Natural killer cell (primary cell): ENCODE results near the gene FNBP1. TPM values are rescaled to one million over a fixed set of nuclear protein-coding genes. Genes with fewer than 3 reads are reported as not detected.

Experiments
- ATAC-seq, 3 donors: fragments of 150-1000 bp in 2 of 3; fragments of 200-7000 bp in 1 of 3; cut with Tn5 transposase; 1 replicate in 1 of 3; 2 replicates in 2 of 3; pipeline ENCODE4 v1.10.0; 2021; ENCODE audit warnings: mild to moderate bottlenecking in 2 of 3, moderate library complexity in 2 of 3
- DNase-seq, 2 donors: peaks; one replicate each; pipeline versions ENCODE4 v3.0.0 to v3.0.0-alpha.2; 2013 to 2021; ENCODE audit warnings: mixed read lengths in 1 of 2
- H3K27ac ChIP-seq: one replicate; pipeline ENCODE4 v1.5.1; 2013; ENCODE audit warnings: mild to moderate bottlenecking, low read length
- H3K27me3 ChIP-seq: one replicate; pipeline ENCODE4 v1.6.1; 2013; ENCODE audit warnings: low read length; ENCODE audit not compliant: control insufficient read depth, insufficient read depth
- H3K36me3 ChIP-seq: one replicate; pipeline ENCODE4 v1.6.1; 2013; ENCODE audit warnings: low read length; ENCODE audit not compliant: control insufficient read depth, insufficient read depth
- H3K4me1 ChIP-seq: one replicate; pipeline ENCODE4 v1.6.1; 2013; ENCODE audit warnings: low read length; ENCODE audit not compliant: control insufficient read depth, insufficient read depth
- H3K4me3 ChIP-seq: one replicate; pipeline ENCODE4 v1.5.1; 2013; ENCODE audit warnings: low read length
- H3K9me3 ChIP-seq: one replicate; pipeline ENCODE4 v1.6.1; 2013; ENCODE audit warnings: low read length; ENCODE audit not compliant: control insufficient read depth, insufficient read depth
- H3K27ac Mint-ChIP-seq, 2 donors: one replicate each; pipeline ENCODE4 v1.8.0; 2022; ENCODE audit warnings: mild to moderate bottlenecking in 2 of 2, mixed read lengths in 2 of 2, moderate library complexity in 1 of 2
- H3K27me3 Mint-ChIP-seq, 2 donors: one replicate each; pipeline ENCODE4 v1.8.0; 2022; ENCODE audit warnings: low read depth in 2 of 2, mixed read lengths in 2 of 2
- H3K36me3 Mint-ChIP-seq: one replicate; pipeline ENCODE4 v1.8.0; 2022; ENCODE audit warnings: mixed read lengths
- H3K4me1 Mint-ChIP-seq, 2 donors: one replicate each; pipeline ENCODE4 v1.8.0; 2022; ENCODE audit warnings: mixed read lengths in 2 of 2
- H3K4me3 Mint-ChIP-seq: one replicate; pipeline ENCODE4 v1.8.0; 2022; ENCODE audit warnings: mild to moderate bottlenecking, moderate library complexity, mixed read lengths
- H3K9me3 Mint-ChIP-seq, 2 donors: one replicate each; pipeline ENCODE4 v1.8.0; 2022; ENCODE audit warnings: mixed read lengths in 2 of 2
- CTCF ChIP-seq: fragments of 200-600 bp; IDR thresholded peaks from one replicate; pipeline ENCODE4 v1.8.0; 2022; ENCODE audit warnings: antibody characterized with exemption
- WGBS: methylation state at CpG from one replicate; pipeline ENCODE4 v1.1.7; 2013; ENCODE audit warnings: missing lambda C conversion rate; ENCODE audit not compliant: insufficient coverage; 5-methylcytosine and 5-hydroxymethylcytosine counted together
- intact Hi-C: fragments of 100-400 bp; cut with micrococcal nuclease; formaldehyde crosslinking; loops from one replicate; pipeline ENCODE4 v1.14.2; 2022
- total RNA-seq, 4 donors: library from RNA; stranded (reverse); fragments of 120-200 nt in 1 of 4; gene quantifications; one replicate each; pipeline versions ENCODE4 v1.2.3 to v1.2.4, GENCODE V29; 2013 to 2022

The FNBP1 gene
- total RNA-seq, 3 donors from 2014 or later (not counting 1 experiment from before 2014, with no cell fraction given) = 177 to 209 (median 203) TPM

GRCh38 chr9:130060296-130060695, 17.3 kb upstream of the FNBP1 start:
- Histone ChIP-seq H3K27ac (no peak overlapping the region), H3K4me1 (peaks cover 7% of the 10 kb centered on the region), H3K9me3 (no peaks in the 10 kb centered on the region), H3K36me3 (peaks cover 2% of the 10 kb centered on the region), H3K27me3 (no peaks in the 10 kb centered on the region), H3K4me3 (no peak overlapping the region)
- ATAC-seq = no peak
- no peaks in the 10 kb centered on the region for H3K27me3 Mint-ChIP-seq
- H3K36me3 Mint-ChIP-seq = no peaks in the 10 kb centered on the region
- intact Hi-C loops = no loop called here
- no peaks in the 10 kb centered on the region for H3K9me3 Mint-ChIP-seq
- H3K4me1 Mint-ChIP-seq = peaks cover 16 to 21% of the 10 kb centered on the region in 2 donors
- no peak overlapping the region for H3K27ac Mint-ChIP-seq
- no peak for DNase-seq
- H3K4me3 Mint-ChIP-seq = no peak overlapping the region
- no peak for TF ChIP-seq CTCF
- WGBS = 97% methylated on average over 6 of the region's 7 CpGs

- H3K36me3 ChIP-seq = peaks cover 2% of the 10 kb centered on the region
- H3K27me3 ChIP-seq = no peaks in the 10 kb centered on the region
- DNase-seq (no peak), ATAC-seq (no peak)
- H3K4me3 ChIP-seq = no peak overlapping the region
- Mint-ChIP-seq H3K4me3 (no peak overlapping the region), H3K36me3 (no peaks in the 10 kb centered on the region), H3K27me3 (no peaks in the 10 kb centered on the region), H3K9me3 (no peaks in the 10 kb centered on the region), H3K27ac (no peak overlapping the region), H3K4me1 (peaks cover 16 to 26% of the 10 kb centered on the region in 2 donors)
- TF ChIP-seq CTCF = no peak
- intact Hi-C loops = no loop called here
- no peak overlapping the region for H3K27ac ChIP-seq
- peaks cover 17% of the 10 kb centered on the region for H3K4me1 ChIP-seq
- H3K9me3 ChIP-seq = no peaks in the 10 kb centered on the region
- WGBS = 54% methylated on average over 3 of the region's 3 CpGs
These were observed 15.9 kb upstream of the FNBP1 start for GRCh38 chr9:130058887-130059286.

GRCh38 chr9:130058154-130058553, 15.2 kb upstream of the FNBP1 start:
- peaks cover 20% of the 10 kb centered on the region for H3K4me1 ChIP-seq
- Mint-ChIP-seq H3K27me3 (no peaks in the 10 kb centered on the region), H3K4me3 (no peak overlapping the region), H3K27ac (no peak overlapping the region), H3K4me1 (peaks cover 16 to 23% of the 10 kb centered on the region in 2 donors), H3K9me3 (no peaks in the 10 kb centered on the region), H3K36me3 (no peaks in the 10 kb centered on the region)
- no peaks in the 10 kb centered on the region for H3K9me3 ChIP-seq
- TF ChIP-seq CTCF = no peak
- no peaks in the 10 kb centered on the region for H3K27me3 ChIP-seq
- DNase-seq (peak in 1 of 2 donors; percentile 40), ATAC-seq (no peak)
- 85% methylated on average over 4 of the region's 7 CpGs for WGBS
- intact Hi-C loops = no loop called here
- peaks cover 2% of the 10 kb centered on the region for H3K36me3 ChIP-seq
- H3K27ac ChIP-seq = no peak overlapping the region
- H3K4me3 ChIP-seq = no peak overlapping the region

DNA sequence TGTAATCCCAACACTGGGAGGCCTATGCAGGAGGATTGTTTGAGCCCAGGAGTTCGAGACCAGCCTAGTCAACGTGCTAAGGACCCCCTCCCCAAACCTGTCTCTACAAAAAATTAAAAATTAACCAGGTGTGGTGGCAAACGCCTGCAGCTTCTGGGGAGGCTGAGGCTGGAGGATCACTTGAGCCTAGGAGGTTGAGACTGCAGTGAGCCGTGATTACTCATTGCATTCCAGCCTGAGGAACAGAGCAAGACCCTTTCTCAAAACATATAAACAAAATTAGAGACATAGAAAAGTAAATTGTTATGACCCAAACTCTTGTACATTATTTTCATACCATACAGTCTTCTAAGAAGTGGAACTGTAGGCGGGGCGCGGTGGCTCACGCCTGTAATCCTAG, 11.8 kb upstream of the FNBP1 start:
- TF ChIP-seq CTCF = no peak
- ATAC-seq (no peak), DNase-seq (no peak)
- Mint-ChIP-seq H3K9me3 (no peaks in the 10 kb centered on the region), H3K27ac (peak overlapping the region; percentile 88 to 91), H3K4me1 (peaks cover 4 to 15% of the 10 kb centered on the region in 2 donors), H3K27me3 (no peaks in the 10 kb centered on the region), H3K36me3 (no peaks in the 10 kb centered on the region), H3K4me3 (peak overlapping the region; percentile 91)
- H3K4me1 ChIP-seq = peaks cover 26% of the 10 kb centered on the region
- no peaks in the 10 kb centered on the region for H3K27me3 ChIP-seq
- H3K36me3 ChIP-seq = peaks cover 4% of the 10 kb centered on the region
- intact Hi-C loops = no loop called here
- WGBS = 81% methylated on average over 5 of the region's 8 CpGs
- H3K9me3 ChIP-seq = no peaks in the 10 kb centered on the region
- H3K27ac ChIP-seq = no peak overlapping the region
- H3K4me3 ChIP-seq = no peak overlapping the region
